Frontal cortex (tissue), 4 donors: ENCODE data around the gene NSRP1. TPM values are rescaled to one million over a fixed set of nuclear protein-coding genes. Genes with fewer than 3 reads are reported as not detected.
"Not testable (repeated sequence)": the region's sequence is repeated elsewhere in the genome, so short reads cannot be mapped to it uniquely, and the experiment has no call there.

ENCODE experiments used
- DNase-seq, 2 donors: peaks; one replicate each; pipeline ENCODE4 v3.0.0; 2012; ENCODE audit warnings: low spot score in 2 of 2
- FAIRE-seq: peaks from 2 replicates; lab custom pipeline; 2012; peaks lifted over from hg19 to GRCh38; lab: Jason Lieb, UNC
- total RNA-seq: library from RNA; depleted of rRNA; stranded (reverse); fragments of >200 nt; gene quantifications from one replicate; pipeline ENCODE4 v1.2.3, GENCODE V29; 2014
- donor health status: control.
- donor health status: control.
- donor health status: control.

The NSRP1 gene
- total RNA-seq = 5.7 TPM

GRCh38 chr17:30116661-30117551 lies at the start of gene NSRP1:
Gene NSRP1 (plus strand): TSS chr17:30116816. CDS start chr17:30116844, 28 bp downstream.
- FAIRE-seq = no peak

GRCh38 chr17:30068465-30068864 lies 48.2 kb upstream of the NSRP1 start:
- DNase-seq (no peak), FAIRE-seq (no peak)

More at GRCh38 chr17:30116661-30117551, at the start of gene NSRP1:
- DNase-seq = peak; percentile 49 to 85

GRCh38 chr17:30074254-30074653 lies 42.4 kb upstream of the NSRP1 start:
- DNase-seq (no peak), FAIRE-seq (no peak)

- DNase-seq (no peak), FAIRE-seq (no peak)
Observed at GRCh38 chr17:30074730-30075129, 41.9 kb upstream of the NSRP1 start.

GRCh38 chr17:30082773-30083172 lies 33.8 kb upstream of the NSRP1 start:
- DNase-seq = no peak
- no peak for FAIRE-seq

GRCh38 chr17:30084788-30085187 lies 31.8 kb upstream of the NSRP1 start:
- no peak for DNase-seq
- FAIRE-seq = no peak

- DNase-seq (no peak), FAIRE-seq (no peak)
Observed at GRCh38 chr17:30086896-30087295, 29.7 kb upstream of the NSRP1 start.

GRCh38 chr17:30087431-30087830 lies 29.2 kb upstream of the NSRP1 start:
- DNase-seq, FAIRE-seq: not testable (repeated sequence)

GRCh38 chr17:30091121-30091670 lies 25.4 kb upstream of the NSRP1 start:
- DNase-seq (no peak), FAIRE-seq (no peak)

- no peak for DNase-seq
- no peak for FAIRE-seq
Observed at GRCh38 chr17:30091771-30092170, 24.8 kb upstream of the NSRP1 start.

- FAIRE-seq (no peak), DNase-seq (no peak)
Observed at GRCh38 chr17:30092886-30093285, 23.7 kb upstream of the NSRP1 start.

GRCh38 chr17:30093463-30094147 lies 23.0 kb upstream of the NSRP1 start:
- DNase-seq (peak; percentile 21 to 67), FAIRE-seq (no peak)

- FAIRE-seq = no peak
- DNase-seq = peak in 1 of 2 donors; percentile 13
Observed at GRCh38 chr17:30095507-30096244, 20.9 kb upstream of the NSRP1 start.

- no peak for FAIRE-seq
- DNase-seq = no peak
Observed at GRCh38 chr17:30101686-30102390, 14.8 kb upstream of the NSRP1 start.

GRCh38 chr17:30103921-30104320 lies 12.7 kb upstream of the NSRP1 start:
- no peak for FAIRE-seq
- DNase-seq = no peak

GRCh38 chr17:30104575-30105339 lies 11.9 kb upstream of the NSRP1 start:
- FAIRE-seq (peak; percentile 31), DNase-seq (peak; percentile 24 to 64)

- DNase-seq (no peak), FAIRE-seq (no peak)
Observed at GRCh38 chr17:30112794-30113193, 3.8 kb upstream of the NSRP1 start.

- DNase-seq (no peak), FAIRE-seq (no peak)
Observed at GRCh38 chr17:30113213-30113612, 3.4 kb upstream of the NSRP1 start.

GRCh38 chr17:30116345-30116660 lies 313 bp upstream of the NSRP1 start:
- DNase-seq (no peak), FAIRE-seq (no peak)
